Stimulated activated CD4-positive, alpha-beta T cell treated with anti-CD3 and anti-CD28 coated beads, Interleukin-12 subunit alpha, Interleukin-12 subunit beta, amount 100 ng/mL, for 24 hours (primary cell): Measurements from ENCODE around the gene CHURC1.

ENCODE experiments used
- DNase-seq, 2 experiments: peaks; one replicate each; pipeline ENCODE4 v3.0.0-alpha.2; 2020; ENCODE audit warnings: low read depth in 2 of 2

The CHURC1 gene

GRCh38 chr14:64938972-64939816 is 24.9 kb downstream of the CHURC1 start:
- no peak for DNase-seq

- DNase-seq, result no peak
Observed at GRCh38 chr14:64939817-64940190, 25.5 kb downstream of the CHURC1 start.

- DNase-seq, result no peak
Observed at GRCh38 chr14:64940336-64940910, 26.2 kb downstream of the CHURC1 start.

GRCh38 chr14:64942531-64943111 is 28.4 kb downstream of the CHURC1 start, which contains the start of gene GPX2:
Gene GPX2 (minus strand): TSS chr14:64942745. CDS start chr14:64942726, 19 bp downstream.
- no peak for DNase-seq

- no peak for DNase-seq
Observed at GRCh38 chr14:64943556-64943955, 29.3 kb downstream of the CHURC1 start.

- no peak for DNase-seq
Observed at GRCh38 chr14:64944041-64944440, 29.8 kb downstream of the CHURC1 start.

- DNase-seq, result no peak
Observed at GRCh38 chr14:64944861-64945260, 30.6 kb downstream of the CHURC1 start.

GRCh38 chr14:64945431-64946178 is 31.4 kb downstream of the CHURC1 start:
- no peak for DNase-seq

- DNase-seq, result no peak
Observed at GRCh38 chr14:64946310-64947045, 32.2 kb downstream of the CHURC1 start.

GRCh38 chr14:64947710-64948611 is 33.7 kb downstream of the CHURC1 start:
- DNase-seq, result no peak

- no peak for DNase-seq
Observed at GRCh38 chr14:64948612-64949210, 34.5 kb downstream of the CHURC1 start.

GRCh38 chr14:64950889-64951288 is 36.6 kb downstream of the CHURC1 start:
- DNase-seq, result no peak

- DNase-seq, result no peak
Observed at GRCh38 chr14:64951291-64951690, 37.0 kb downstream of the CHURC1 start.

- DNase-seq, result no peak
Observed at GRCh38 chr14:64951724-64952123, 37.5 kb downstream of the CHURC1 start.

GRCh38 chr14:64952598-64953309 is 38.5 kb downstream of the CHURC1 start:
- no peak for DNase-seq

- DNase-seq, result no peak
Observed at GRCh38 chr14:64953310-64953654, 39.0 kb downstream of the CHURC1 start.

GRCh38 chr14:64953661-64954060 is 39.4 kb downstream of the CHURC1 start:
- no peak for DNase-seq

- DNase-seq, result no peak
Observed at GRCh38 chr14:64954491-64955240, 40.4 kb downstream of the CHURC1 start.

GRCh38 chr14:64955297-64955696 is 41.0 kb downstream of the CHURC1 start:
- no peak for DNase-seq
